Stimulated activated CD4-positive, alpha-beta T cell treated with anti-CD3 and anti-CD28 coated beads, Interleukin-15, amount 100 ng/mL, for 1 hour (primary cell): ENCODE results near the gene NXPE4.
"Not testable (repeated sequence)": the region's sequence is repeated elsewhere in the genome, so short reads cannot be mapped to it uniquely, and the experiment has no call there.

ENCODE experiments used
- DNase-seq, 2 donors: peaks; one replicate each; pipeline ENCODE4 v3.0.0-alpha.2; 2020; ENCODE audit warnings: low read depth in 1 of 2, low spot score in 1 of 2

Gene NXPE4

GRCh38 chr11:114595571-114595970 is at the start of gene NXPE4:
NXPE4 (minus strand) TSS chr11:114595786; CDS start chr11:114594759, 1,027 bp downstream.
- DNase-seq, result no peak

- not testable (repeated sequence) for DNase-seq
These were observed 43.9 kb upstream of the NXPE4 start for GRCh38 chr11:114639440-114639839.

- DNase-seq, result not testable (repeated sequence)
These were observed 35.9 kb upstream of the NXPE4 start for GRCh38 chr11:114631445-114631965.

GRCh38 chr11:114625294-114625693 is 29.7 kb upstream of the NXPE4 start:
- no peak for DNase-seq

- no peak for DNase-seq
These were observed 29.0 kb upstream of the NXPE4 start for GRCh38 chr11:114624455-114625207.

GRCh38 chr11:114623720-114624119 is 28.1 kb upstream of the NXPE4 start:
- DNase-seq, result no peak

- no peak for DNase-seq
These were observed 27.3 kb upstream of the NXPE4 start for GRCh38 chr11:114622858-114623257.

- DNase-seq, result no peak
These were observed 26.6 kb upstream of the NXPE4 start for GRCh38 chr11:114621950-114622809.

- DNase-seq, result no peak
These were observed 25.5 kb upstream of the NXPE4 start for GRCh38 chr11:114621072-114621471.

- DNase-seq, result no peak
These were observed 24.1 kb upstream of the NXPE4 start for GRCh38 chr11:114619659-114620173.

GRCh38 chr11:114618139-114618538 is 22.6 kb upstream of the NXPE4 start:
- no peak for DNase-seq

GRCh38 chr11:114617157-114618124 is 21.9 kb upstream of the NXPE4 start:
- DNase-seq, result no peak

GRCh38 chr11:114616516-114616915 is 20.9 kb upstream of the NXPE4 start:
- DNase-seq, result no peak

- DNase-seq, result no peak
These were observed 20.1 kb upstream of the NXPE4 start for GRCh38 chr11:114615448-114616361.

GRCh38 chr11:114614127-114614720 is 18.6 kb upstream of the NXPE4 start:
- no peak for DNase-seq

- not testable (repeated sequence) for DNase-seq
These were observed 17.5 kb upstream of the NXPE4 start for GRCh38 chr11:114613094-114613493.

GRCh38 chr11:114612686-114613085 is 17.1 kb upstream of the NXPE4 start:
- DNase-seq, result no peak

GRCh38 chr11:114612199-114612598 is 16.6 kb upstream of the NXPE4 start:
- DNase-seq, result not testable (repeated sequence)
